Endodermal cell (in vitro differentiated cells): ENCODE data around the gene AAMDC. TPM values are rescaled to one million over a fixed set of nuclear protein-coding genes. Genes with fewer than 3 reads are reported as not detected.
A peak's percentile ranks its signal among the peaks of the same experiment; 100 is the strongest.

Experiments used
- DNase-seq: peaks from one replicate; pipeline ENCODE4 v3.0.0-alpha.2; 2017
- H3K27ac ChIP-seq: 2 replicates; pipeline ENCODE4 v1.5.1; 2013; ENCODE audit warnings: mild to moderate bottlenecking, low read depth, low read length, moderate library complexity
- H3K27me3 ChIP-seq: 2 replicates; pipeline ENCODE4 v1.6.1; 2013; ENCODE audit warnings: mild to moderate bottlenecking, low read length, moderate library complexity; ENCODE audit not compliant: insufficient read depth, control insufficient read depth, poor library complexity, severe bottlenecking
- H3K36me3 ChIP-seq: 2 replicates; pipeline ENCODE4 v1.7.0; 2013; ENCODE audit warnings: mild to moderate bottlenecking, low read length, moderate library complexity; ENCODE audit not compliant: control insufficient read depth, insufficient read depth
- H3K4me1 ChIP-seq: one replicate; pipeline ENCODE4 v1.7.0; 2013; ENCODE audit warnings: low read length; ENCODE audit not compliant: control insufficient read depth, insufficient read depth
- H3K4me3 ChIP-seq: 2 replicates; pipeline ENCODE4 v1.5.1; 2013; ENCODE audit warnings: mild to moderate bottlenecking, low read length, moderate library complexity
- H3K9ac ChIP-seq: 2 replicates; pipeline ENCODE4 v1.6.1; 2013; ENCODE audit warnings: mild to moderate bottlenecking, low read length, moderate library complexity; ENCODE audit not compliant: poor library complexity, severe bottlenecking; ENCODE audit errors: extremely low read depth
- H3K9me3 ChIP-seq: 2 replicates; pipeline ENCODE4 v1.6.1; 2013; ENCODE audit warnings: mild to moderate bottlenecking, low read length, moderate library complexity; ENCODE audit not compliant: control insufficient read depth
- H3K27ac Mint-ChIP-seq: 2 replicates; pipeline ENCODE4 v1.8.0; 2020; ENCODE audit warnings: mixed read lengths
- H3K27me3 Mint-ChIP-seq: 2 replicates; pipeline ENCODE4 v1.8.0; 2021; ENCODE audit warnings: mild to moderate bottlenecking, mixed read lengths; ENCODE audit not compliant: insufficient read depth
- H3K36me3 Mint-ChIP-seq: 2 replicates; pipeline ENCODE4 v1.8.0; 2020; ENCODE audit warnings: low read depth, mixed read lengths
- H3K4me1 Mint-ChIP-seq: 2 replicates; pipeline ENCODE4 v1.8.0; 2020; ENCODE audit warnings: mixed read lengths
- H3K4me3 Mint-ChIP-seq: 2 replicates; pipeline ENCODE4 v1.8.0; 2020; ENCODE audit warnings: mild to moderate bottlenecking, moderate library complexity, mixed read lengths
- H3K9me3 Mint-ChIP-seq: 2 replicates; pipeline ENCODE4 v1.8.0; 2020; ENCODE audit warnings: mild to moderate bottlenecking, mixed read lengths
- WGBS, 2 experiments: methylation state at CpG; one replicate each; pipeline versions ENCODE4 v1.1.5 to v1.1.7; 2013; ENCODE audit warnings: missing lambda C conversion rate in 2 of 2, mixed read lengths in 1 of 2; ENCODE audit not compliant: insufficient coverage in 1 of 2, insufficient read length in 1 of 2; 5-methylcytosine and 5-hydroxymethylcytosine counted together
- total RNA-seq, 2 donors: library from RNA; stranded (reverse); fragmentation: NEBNext Ultra II Directional in 1 of 2; extraction: Animal tissue kit (Norgen Biotek cat#: 25700) in 1 of 2; gene quantifications; 2 replicates in 1 of 2; 3 replicates in 1 of 2; pipeline ENCODE4 v1.2.1, GENCODE V29; 2021
- TF ChIP-seq, protein P1 (sequence below): fragments of 200-600 bp; sonication (generic); conservative IDR thresholded peaks from 2 replicates; pipeline ENCODE4 v1.5.0; 2021; ENCODE audit warnings: antibody characterized with exemption, mild to moderate bottlenecking

AAMDC gene
- total RNA-seq, 2 donors from 2014 or later: 19.0 to 27.0 TPM

- Histone ChIP-seq H3K27me3 (no peaks in the 10 kb centered on the region), H3K27ac (no peak overlapping the region), H3K36me3 (peaks cover 20% of the 10 kb centered on the region), H3K9ac (no peak overlapping the region), H3K4me1 (no peaks in the 10 kb centered on the region), H3K4me3 (no peak overlapping the region), H3K9me3 (peaks cover 13% of the 10 kb centered on the region)
- peaks cover 9% of the 10 kb centered on the region for H3K4me1 Mint-ChIP-seq
- H3K36me3 Mint-ChIP-seq: peaks cover 34% of the 10 kb centered on the region
- TF ChIP-seq, protein P1, sequence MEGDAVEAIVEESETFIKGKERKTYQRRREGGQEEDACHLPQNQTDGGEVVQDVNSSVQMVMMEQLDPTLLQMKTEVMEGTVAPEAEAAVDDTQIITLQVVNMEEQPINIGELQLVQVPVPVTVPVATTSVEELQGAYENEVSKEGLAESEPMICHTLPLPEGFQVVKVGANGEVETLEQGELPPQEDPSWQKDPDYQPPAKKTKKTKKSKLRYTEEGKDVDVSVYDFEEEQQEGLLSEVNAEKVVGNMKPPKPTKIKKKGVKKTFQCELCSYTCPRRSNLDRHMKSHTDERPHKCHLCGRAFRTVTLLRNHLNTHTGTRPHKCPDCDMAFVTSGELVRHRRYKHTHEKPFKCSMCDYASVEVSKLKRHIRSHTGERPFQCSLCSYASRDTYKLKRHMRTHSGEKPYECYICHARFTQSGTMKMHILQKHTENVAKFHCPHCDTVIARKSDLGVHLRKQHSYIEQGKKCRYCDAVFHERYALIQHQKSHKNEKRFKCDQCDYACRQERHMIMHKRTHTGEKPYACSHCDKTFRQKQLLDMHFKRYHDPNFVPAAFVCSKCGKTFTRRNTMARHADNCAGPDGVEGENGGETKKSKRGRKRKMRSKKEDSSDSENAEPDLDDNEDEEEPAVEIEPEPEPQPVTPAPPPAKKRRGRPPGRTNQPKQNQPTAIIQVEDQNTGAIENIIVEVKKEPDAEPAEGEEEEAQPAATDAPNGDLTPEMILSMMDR: no peak
- no peak overlapping the region for H3K27ac Mint-ChIP-seq
- WGBS, 2 experiments: 96 to 100% methylated on average over 2 to 3 of the region's 3 CpGs
- peaks cover 12% of the 10 kb centered on the region for H3K9me3 Mint-ChIP-seq
- no peak for DNase-seq
- no peaks in the 10 kb centered on the region for H3K27me3 Mint-ChIP-seq
- no peak overlapping the region for H3K4me3 Mint-ChIP-seq
Measured at GRCh38 chr11:77814848-77815247, 6.1 kb upstream of the AAMDC start.

GRCh38 chr11:77815459-77815858 lies 5.5 kb upstream of the AAMDC start:
- Histone ChIP-seq H3K9ac (no peak overlapping the region), H3K27ac (no peak overlapping the region), H3K4me1 (no peaks in the 10 kb centered on the region), H3K4me3 (no peak overlapping the region), H3K9me3 (peaks cover 13% of the 10 kb centered on the region), H3K27me3 (no peaks in the 10 kb centered on the region), H3K36me3 (peaks cover 20% of the 10 kb centered on the region)
- Mint-ChIP-seq H3K9me3 (peaks cover 12% of the 10 kb centered on the region), H3K4me3 (no peak overlapping the region), H3K27ac (no peak overlapping the region), H3K36me3 (peaks cover 31% of the 10 kb centered on the region), H3K4me1 (peaks cover 9% of the 10 kb centered on the region), H3K27me3 (no peaks in the 10 kb centered on the region)
- no peak for DNase-seq
- TF ChIP-seq, protein P1: no peak
- 90% methylated on average over 1 of the region's 1 CpG; no CpG with 5 or more reads in 1 of the 2 experiments for WGBS, 2 experiments

GRCh38 chr11:77819411-77819920 lies 1.5 kb upstream of the AAMDC start:
- H3K27ac ChIP-seq: peak overlapping the region; percentile 87
- Mint-ChIP-seq H3K27me3 (no peaks in the 10 kb centered on the region), H3K27ac (peak overlapping the region; percentile 95), H3K9me3 (peaks cover 11% of the 10 kb centered on the region), H3K4me3 (peak overlapping the region; percentile 86), H3K36me3 (peaks cover 9% of the 10 kb centered on the region), H3K4me1 (peaks cover 9% of the 10 kb centered on the region)
- H3K9ac ChIP-seq: peak overlapping the region; percentile 69
- 1 to 13% methylated on average over 2 to 15 of the region's 19 CpGs for WGBS, 2 experiments
- TF ChIP-seq, protein P1: peak; percentile 42
- peak overlapping the region; percentile 99 for H3K4me3 ChIP-seq
- peak; percentile 95 for DNase-seq
- H3K27me3 ChIP-seq: no peaks in the 10 kb centered on the region
- peaks cover 4% of the 10 kb centered on the region for H3K4me1 ChIP-seq
- H3K36me3 ChIP-seq: no peaks in the 10 kb centered on the region
- H3K9me3 ChIP-seq: peaks cover 11% of the 10 kb centered on the region
